Hematopoietic multipotent progenitor cell (in vitro differentiated cells): ENCODE measurements around the gene GSE1. TPM values are rescaled to one million over a fixed set of nuclear protein-coding genes. Genes with fewer than 3 reads are reported as not detected.

Experiments used
- DNase-seq, 3 donors: peaks; one replicate each; pipeline ENCODE4 v3.0.0-alpha.2; 2011 to 2015; ENCODE audit warnings: low read depth in 2 of 3, low spot score in 2 of 3
- total RNA-seq: library from RNA; depleted of rRNA; stranded (reverse); fragments of >200 nt; gene quantifications from one replicate; pipeline ENCODE4 v1.2.3, GENCODE V29; 2012

Gene GSE1
- total RNA-seq, 1 donor = 112 TPM

DNA sequence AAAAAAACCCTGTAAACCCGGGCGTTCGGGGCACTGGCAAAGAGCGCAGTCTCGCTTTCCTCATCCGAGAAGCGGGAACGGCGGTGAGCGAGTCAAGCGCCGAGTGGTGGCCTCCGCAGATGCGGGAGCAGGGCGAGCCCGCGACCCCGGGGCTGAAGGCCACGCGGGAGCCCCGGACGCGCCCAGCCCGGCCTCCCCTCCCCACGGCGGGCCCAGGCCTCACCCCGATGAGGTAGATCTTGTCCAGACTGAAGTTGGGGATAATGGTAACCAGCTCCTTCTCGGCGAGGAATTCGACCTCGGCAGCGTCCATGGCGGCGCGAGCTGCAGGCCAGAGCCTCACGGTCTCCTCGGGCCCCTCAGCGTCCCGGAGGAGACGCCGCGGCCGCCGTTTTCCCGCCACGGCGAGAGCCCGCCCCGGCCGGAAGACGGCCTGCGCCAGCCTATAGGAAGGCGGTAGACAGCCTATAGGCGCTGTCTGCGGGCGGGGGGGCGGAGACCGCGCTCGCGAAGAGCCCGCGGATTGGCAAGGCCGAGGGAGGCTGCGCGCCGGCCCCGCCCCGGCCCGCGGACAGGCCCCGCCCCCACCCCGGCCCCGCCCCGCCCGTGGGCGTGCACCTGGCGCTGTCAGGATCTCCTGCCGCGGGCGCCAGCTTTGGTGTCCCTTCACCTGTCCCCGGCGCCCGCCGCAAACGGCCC, 75.6 kb downstream of the GSE1 start, which contains the start of gene GINS2:
GINS2 (minus strand) TSS at position 369 of the 699 bp plus-strand sequence; CDS start at position 313, 56 bp downstream.
- DNase-seq = peak; percentile 64 to 91 (median 88)

DNA sequence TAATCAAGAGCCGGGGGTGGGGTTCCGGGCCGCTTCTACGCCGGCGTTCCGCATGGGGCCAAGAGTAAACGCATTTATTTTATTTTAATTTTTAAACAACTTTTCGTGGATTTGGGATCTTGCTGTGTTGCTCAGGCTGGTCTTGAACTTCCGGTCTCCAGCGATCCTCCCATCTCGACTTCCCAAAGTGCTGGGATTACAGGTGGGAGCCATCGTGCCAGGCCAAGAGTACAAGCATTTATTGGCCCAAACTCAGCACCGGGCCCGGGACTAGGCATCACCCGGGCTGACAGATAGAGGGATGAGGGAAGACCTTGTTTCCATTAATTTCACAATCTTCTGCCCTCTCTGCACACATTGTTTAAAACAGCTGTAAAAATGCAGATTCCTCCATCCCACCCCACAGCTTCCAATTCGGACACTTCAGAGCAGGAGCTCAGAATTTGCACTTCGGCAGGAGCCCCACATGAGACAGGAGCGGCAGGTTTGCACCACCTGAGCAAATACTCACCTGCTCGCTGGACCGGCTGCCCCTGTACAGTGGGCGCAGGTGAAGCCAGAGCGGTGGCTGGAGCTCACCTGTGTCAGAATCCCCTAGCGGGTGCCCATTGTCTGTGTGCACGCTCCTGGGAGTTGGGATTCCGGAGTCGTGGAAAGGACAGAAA, 76.3 kb downstream of the GSE1 start:
- no peak for DNase-seq

DNA sequence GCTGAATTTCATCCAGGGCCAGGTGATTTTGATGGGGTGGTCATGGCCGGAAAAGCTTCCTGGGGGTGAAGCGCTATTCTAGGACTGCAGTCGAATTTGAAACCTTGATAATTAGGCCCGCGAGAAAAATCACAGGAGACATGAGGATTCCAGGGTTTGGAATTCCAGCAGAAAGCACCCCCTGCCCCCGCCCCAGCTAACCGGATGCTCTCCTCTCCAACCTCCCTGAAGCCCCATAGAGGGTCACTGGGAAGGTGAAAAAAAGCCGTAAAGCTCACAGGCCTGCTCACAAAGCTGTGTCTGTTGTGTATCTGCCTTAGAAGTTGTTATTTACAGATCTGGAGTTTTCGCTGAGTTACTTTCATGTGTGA, 76.8 kb downstream of the GSE1 start:
- DNase-seq = no peak

DNA sequence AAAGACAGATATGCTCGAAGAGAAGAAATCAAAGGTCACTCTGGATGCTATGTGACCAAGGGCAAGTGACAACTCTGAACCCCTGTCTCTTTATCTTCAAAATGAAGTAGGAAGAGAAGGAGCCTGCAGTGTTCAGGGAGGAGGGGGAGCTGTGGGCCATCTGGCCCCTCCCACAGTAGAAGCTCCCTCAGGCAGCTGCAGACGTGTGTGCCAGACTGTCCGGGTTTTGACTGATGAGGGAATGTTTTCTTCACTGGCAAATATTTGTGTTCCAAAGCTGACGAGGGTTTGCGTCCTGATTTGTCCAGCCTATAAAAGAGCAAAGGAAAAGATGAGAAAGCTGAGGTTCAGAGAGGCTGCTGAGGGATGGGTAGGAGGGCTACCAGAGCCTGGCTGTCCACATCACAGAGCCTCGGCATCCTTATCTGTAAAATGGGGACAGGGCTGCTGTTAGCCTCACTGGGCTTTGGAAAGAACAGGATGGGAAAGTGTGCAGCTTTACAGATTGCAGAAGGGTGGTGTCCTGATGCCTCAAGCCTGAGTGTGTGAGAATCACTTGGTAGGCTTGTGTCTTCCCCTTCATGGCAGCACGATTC, 77.4 kb downstream of the GSE1 start:
- no peak for DNase-seq

DNA sequence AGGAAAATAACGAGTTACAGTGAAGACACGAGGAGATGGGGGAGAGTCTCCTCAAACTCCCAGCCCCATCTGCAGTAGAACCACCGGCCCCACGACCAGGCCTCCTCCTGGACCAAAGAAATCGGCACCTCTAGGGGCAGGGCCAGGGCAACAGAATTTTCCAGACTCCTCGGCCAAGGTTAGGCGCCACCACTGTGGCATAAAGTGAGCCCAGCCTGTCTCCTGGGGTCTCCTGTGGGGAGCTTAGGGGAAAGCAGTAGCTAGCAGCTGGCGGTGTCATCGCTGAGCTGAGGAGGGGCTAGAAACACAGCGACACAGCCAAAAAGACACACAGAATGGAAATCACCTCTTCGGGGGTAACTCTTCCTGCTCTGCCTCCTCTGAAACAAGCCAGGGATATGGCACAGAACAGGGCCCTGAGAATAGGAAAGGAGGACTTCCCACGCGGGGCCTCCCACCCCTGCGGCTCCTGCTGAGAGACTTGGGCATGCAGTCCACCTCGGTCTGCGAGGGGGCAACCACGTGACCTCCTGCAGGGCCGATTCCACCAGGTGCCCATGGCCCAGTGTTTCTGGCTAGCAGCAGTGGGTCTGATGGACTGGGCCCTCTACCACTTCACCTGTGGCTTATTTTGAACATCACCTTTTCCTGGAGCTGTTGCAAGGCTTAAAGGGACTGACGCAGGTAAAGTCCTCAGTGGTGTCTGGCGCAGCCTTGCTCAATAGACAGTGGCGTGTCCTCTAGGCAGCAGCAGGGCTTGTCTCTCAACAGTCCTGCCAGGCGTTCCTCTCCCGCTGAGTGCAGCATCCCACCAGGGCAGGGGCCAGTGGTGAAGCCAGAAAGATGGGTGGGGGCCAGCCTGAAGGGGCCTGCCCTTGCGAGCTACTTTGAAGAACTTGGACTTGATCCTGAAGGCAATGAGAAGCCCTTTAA, 82.3 kb downstream of the GSE1 start:
- DNase-seq = no peak

DNA sequence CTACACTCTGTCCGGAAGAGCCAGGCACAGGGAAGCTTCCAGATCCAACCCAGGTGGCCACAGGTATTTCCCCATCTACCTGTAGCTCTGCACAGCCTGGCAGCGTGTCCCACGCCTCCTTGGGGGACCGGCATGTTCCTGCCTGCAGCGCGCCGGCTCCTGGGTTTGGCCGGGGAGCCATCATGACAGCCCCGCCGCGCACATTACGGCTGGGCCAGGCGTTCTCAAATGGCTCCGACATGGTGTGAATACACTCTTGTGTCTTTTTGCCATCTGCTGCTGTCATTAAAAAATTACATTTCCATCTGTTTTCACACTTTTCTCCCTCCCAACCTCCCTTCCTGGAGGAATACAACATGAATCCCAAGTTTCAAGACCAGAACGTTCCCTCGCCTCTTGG, 83.7 kb downstream of the GSE1 start:
- DNase-seq = no peak

DNA sequence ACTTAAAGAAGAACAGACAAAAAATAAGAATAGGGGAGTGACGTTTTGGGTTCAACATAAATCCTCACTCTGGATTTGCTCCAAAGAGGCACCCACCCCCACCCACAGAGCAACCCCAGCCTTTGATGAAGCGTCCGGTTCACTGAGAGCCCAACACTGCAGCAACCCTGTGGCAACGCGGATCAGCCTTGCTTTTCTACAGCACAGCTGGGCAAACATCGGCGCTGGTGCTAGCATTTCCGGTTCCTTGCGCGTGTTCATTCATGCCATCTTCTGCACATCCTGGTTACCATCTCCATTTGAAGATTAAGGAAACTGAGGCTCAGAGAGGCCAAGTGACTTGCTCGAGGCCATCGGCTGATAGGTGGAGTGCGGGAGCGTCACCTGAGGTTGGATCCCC, 84.3 kb downstream of the GSE1 start:
- DNase-seq = no peak

DNA sequence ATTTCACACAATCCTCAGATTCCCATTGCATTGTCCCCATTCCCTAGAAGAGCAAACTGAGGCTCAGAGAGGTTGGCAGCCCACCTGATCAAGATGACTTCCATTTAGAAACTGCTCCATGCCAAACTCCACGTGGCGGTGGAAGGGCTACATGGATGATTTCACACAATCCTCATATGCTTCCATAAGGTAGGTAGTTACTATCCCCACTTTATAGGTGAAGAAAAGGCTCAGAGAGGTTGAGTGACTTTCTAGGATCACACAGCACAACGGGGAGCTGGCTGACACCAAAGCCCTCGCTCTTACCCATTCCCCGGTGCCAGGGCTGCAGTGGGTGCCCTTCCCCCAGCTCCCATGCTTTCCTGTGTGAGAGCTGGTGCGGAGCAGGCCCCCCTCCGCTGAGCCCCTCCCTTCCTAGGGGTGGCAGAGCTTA, 85.4 kb downstream of the GSE1 start:
- DNase-seq = no peak

DNA sequence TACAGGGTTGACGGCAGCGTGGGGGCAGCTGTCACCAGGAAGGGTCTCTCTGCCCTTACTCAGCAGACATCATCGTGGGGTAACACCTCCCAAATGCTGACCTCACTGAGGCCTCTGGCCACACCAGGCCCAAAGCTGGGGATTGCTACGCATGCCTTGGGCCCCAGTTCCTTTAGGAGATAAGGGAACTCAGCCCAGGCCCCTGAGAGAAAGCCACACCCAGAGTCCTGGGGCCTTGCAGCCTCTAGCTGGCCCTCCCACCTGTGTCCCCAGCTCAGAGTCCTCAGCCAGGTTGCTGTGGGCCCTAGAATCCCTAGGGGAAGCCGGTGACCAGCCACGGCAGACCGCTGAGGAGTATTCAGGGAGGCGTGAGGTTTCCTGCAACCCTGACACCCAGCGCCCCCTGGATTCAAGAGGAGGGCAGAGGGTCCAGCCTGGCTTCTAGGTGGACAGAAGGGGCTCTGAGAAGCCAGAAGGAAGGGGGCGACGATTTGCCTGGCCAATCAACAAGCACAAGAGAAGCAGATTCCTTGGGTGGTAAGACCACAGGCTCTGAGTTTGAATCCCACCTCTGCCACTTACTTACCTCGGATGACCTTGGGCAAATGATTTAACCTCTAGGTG, 85.9 kb downstream of the GSE1 start:
- DNase-seq = no peak

DNA sequence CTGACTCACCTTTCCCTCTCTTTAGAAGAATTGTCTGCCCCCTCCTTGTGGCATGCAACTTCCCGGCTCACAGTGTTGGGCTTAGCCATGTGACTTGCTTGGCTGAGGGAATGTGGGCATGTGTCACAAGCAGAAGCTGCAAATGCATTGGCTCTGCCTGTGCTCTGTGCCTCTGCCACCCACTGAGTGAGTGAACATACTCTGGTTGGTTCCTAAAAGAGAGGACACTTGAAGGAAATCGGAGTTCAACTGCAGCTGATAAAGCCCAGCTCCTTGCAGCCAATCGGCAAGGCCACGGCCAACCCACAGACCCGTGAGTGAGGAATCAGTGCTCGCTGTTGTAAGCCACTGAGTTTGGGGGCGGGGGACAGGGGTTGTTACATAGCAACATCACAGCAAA, 86.5 kb downstream of the GSE1 start:
- DNase-seq = no peak

DNA sequence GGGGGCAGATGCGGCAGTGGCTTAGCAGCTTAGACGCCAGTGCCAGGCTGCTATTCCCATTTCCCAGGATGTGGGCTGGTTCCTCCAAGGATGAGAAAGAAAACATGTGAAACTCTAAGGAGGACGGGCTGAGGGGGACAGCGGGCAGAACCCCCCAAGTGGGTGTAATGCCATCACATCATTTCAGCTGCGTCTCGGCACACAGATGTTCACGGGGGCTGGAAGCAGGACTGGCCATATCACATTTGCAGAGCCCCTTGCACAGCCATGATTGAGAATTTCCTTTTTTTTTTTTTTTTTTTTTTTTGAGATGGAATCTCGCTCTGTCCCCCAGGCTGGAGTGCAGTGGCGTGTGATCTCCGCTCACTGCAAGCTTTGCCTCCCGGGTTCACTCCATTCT, 90.9 kb downstream of the GSE1 start:
- no peak for DNase-seq

DNA sequence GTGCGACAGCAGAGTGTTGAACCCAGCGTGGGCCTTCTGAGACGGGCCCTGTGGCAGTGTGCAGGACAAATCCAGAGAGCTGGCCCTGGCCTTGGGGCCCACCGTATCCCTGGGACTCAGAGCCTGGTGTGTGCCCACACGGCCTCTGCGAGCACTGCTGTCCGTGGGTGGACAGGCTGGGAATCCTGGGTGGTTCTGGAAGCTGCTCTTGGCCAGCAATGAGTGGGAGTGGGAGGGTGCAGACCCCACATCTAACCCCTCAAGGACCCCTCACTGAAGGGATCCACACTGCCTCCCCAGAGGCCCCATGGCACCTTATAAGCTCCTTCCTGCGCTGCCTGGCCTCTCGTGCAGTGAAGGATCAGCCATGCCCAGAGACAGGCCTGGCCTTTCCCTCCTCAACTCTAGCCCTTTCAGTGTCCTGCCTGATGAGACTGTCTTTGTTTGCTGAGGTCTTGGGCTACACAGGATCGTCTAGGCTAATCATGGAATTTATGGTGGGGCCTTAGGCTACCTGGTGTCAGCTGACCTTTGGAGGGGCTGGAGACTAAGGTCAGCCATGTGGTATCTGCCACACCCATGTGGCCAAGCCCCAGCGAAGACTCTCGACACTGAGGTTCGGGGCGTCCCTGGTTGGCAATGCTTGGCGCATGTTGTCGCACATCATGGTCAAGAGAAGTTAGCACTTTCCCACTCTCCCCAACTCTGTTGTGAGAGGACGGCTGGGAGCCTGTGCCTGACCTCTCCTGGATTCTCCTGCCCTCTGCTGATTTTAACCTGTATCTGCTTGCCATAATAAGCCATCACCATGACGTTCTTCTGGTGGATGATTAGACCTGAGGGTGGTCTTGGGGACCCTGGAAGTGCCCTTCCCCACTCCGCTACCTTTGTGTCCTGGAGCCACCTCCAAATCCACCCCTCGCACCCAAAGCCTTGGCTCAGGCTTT, 92.1 kb downstream of the GSE1 start:
- DNase-seq = no peak

DNA sequence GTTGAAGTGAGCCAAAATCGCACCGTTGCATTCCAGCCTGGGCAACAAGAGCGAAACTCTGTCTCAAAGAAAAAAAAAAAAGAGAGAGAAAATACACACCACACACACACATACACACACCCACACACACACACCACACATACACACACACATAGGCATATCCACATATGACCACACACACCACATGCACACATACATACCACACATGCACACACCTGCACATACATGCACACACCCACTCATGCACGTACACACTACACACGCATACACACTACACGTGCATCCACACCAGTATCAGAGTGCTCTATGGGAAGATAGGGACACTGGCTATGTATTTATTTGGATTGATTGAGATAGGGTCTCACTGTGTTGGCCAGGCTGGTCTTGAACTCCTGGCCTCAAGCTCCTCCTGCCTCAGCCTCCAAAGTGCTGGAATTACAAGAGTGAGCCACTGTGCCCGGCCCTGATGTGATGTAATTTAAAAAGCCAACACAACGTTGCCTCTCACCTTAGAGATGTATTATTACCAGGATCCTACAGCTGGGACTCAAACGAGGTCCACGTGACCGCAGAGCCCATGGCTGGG, 93.4 kb downstream of the GSE1 start:
- DNase-seq = no peak

DNA sequence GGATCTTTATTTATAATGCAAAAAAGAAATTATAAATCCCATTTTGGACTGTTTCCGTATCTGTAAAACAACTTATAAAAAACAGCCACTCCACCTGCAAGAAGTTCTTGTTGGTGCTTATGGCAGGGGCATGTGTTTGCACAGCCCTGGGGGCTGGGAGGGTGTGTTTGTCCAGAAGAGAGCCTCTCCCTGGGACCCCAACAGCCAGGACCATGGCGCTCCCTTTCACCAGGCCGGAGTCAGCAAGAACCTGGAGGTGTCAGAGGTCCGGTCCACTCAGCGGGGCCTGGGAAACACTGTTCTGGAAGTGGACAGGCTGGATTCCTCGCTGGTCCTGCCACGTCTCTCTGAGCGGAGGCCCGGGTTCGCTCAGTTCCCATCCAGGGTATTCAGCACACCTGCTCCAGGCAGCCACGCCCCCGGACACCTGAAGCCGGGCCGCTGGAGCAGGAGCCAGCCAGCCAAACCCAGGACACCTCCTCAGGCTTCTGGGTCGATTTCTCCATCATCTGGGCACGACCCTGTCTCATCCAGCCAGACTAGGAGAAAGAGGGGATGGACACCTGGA, 94.5 kb downstream of the GSE1 start:
- DNase-seq = no peak

DNA sequence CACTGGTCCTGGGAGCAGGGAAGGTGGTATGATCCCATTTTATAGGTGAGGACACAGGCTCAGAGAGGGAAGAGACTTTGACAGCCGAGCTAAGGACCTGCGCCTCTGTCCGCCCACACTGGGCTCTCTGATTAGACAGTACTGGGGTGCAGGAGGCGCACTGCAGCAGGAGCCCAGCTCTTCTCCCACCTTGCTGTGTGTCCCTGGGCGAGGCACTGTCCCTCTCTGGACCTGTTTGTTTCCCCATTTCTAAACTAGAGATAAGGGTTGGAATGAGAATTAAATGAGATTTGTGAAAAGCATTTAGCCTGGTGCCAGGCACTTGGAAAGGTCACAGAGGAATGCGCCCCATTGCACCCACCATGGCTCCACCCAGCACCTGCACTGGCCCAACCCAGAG, 95.2 kb downstream of the GSE1 start:
- no peak for DNase-seq

DNA sequence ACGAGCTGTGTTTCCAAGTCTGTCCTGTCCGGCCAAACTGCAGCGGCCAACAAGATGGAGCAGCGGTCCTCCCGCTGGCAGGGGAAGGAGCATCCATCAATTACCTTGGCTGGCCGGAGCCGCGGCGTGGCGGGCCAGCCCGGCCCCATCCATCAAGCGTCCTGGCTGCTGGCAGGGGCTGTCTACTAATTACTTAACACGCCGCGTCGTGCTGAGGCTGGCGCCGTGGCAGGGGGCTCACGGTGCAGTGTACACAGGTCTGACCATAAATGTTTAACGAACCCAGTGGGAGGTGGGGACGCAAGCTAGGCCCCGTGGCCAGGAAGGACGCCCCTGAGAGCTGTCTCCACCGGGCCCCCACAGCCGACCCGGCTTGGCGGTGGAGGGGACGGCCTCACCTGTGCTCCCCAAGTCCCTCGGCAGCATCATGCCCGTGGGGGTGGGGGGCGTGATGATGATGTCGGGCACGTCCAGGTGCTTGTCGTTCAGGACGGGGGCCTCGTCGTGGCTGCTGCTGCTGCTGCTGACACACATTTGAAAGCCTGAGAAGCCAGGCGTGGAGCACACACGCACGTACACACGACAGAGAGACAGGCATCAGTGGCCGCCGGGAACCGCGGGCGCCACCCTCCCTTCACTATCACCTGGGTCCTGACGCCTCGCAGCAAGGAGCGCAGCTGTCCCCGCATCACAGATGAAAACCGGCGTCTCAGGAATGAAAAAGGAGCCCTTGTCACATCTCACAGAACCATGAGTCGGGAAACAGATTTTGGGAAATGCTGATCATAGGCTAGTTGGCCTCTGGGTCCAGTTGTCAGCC, 96.9 kb downstream of the GSE1 start:
- DNase-seq = no peak

DNA sequence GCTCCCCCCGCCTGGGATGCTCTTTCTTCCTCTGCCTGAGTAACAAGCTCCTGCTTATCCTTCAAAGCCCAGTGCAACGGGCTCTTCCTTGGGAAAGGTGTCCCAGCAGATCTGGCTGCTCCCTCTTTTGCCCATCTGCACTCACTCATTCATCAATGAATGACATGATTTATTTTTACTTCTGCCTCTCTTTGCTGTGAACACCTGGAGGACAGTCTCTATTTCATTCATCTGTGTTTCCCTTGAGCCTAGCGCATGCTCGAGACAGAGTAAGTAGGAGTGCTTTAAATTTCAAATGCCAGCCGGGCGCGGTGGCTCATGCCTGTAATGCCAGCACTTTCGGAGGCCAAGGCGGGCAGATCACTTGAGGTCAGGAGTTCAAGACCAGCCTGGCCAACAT, 97.6 kb downstream of the GSE1 start:
- DNase-seq = no peak
